IMR-90 (cell line): ENCODE data around the gene GYS1. TPM values are rescaled to one million over a fixed set of nuclear protein-coding genes. Genes with fewer than 3 reads are reported as not detected.
A peak's percentile ranks its signal among the peaks of the same experiment; 100 is the strongest.

ENCODE experiments used
- ATAC-seq: fragments of 200-7000 bp; cut with Tn5 transposase; 2 replicates; pipeline ENCODE4 v1.9.1; 2020; ENCODE audit warnings: low read depth, mild to moderate bottlenecking, moderate library complexity
- BruUV-seq: library from RNA; stranded (reverse); fragments of 400-500 nt; replicated peaks from 2 replicates; lab custom pipeline; 2021; lab: Mats Ljungman, UMichigan
- CTCF ChIA-PET: fragments of 300-600 bp; formaldehyde crosslinking; extraction: SDS; loops from one replicate; lab custom pipeline; 2021; ENCODE audit warnings: antibody characterized with exemption; lab: Yijun Ruan, JAX
- POLR2A ChIA-PET: fragments of 300-600 bp; sonication (Branson Sonifier 250); formaldehyde crosslinking; loops from one replicate; lab custom pipeline; 2022; ENCODE audit warnings: antibody characterized with exemption; ENCODE audit not compliant: unreplicated experiment; lab: Charles Lee
- DNase-seq: peaks from one replicate; pipeline ENCODE4 v3.0.0; 2013
- H2AFZ ChIP-seq: replicated peaks from 2 replicates; pipeline ENCODE3; 2013; ENCODE audit warnings: low read length, mild to moderate bottlenecking; ENCODE audit not compliant: poor library complexity
- H2AK5ac ChIP-seq: 2 replicates; pipeline ENCODE4 v1.6.1; 2013; ENCODE audit warnings: low read depth, low read length, inconsistent platforms
- H2AK9ac ChIP-seq: replicated peaks from 2 replicates; pipeline ENCODE3; 2013; ENCODE audit warnings: mild to moderate bottlenecking, low read depth, low read length, moderate library complexity; ENCODE audit not compliant: poor library complexity
- H2BK120ac ChIP-seq: 2 replicates; pipeline ENCODE4 v1.6.1; 2013; ENCODE audit warnings: low read depth, low read length, inconsistent platforms
- H2BK15ac ChIP-seq: 3 replicates; pipeline ENCODE4 v1.6.1; 2013; ENCODE audit warnings: low read depth, low read length, inconsistent platforms
- H2BK20ac ChIP-seq: 2 replicates; pipeline ENCODE4 v1.6.1; 2013; ENCODE audit warnings: low read depth, mild to moderate bottlenecking, inconsistent platforms, low read length, moderate library complexity
- H2BK5ac ChIP-seq: 2 replicates; pipeline ENCODE4 v1.6.1; 2013; ENCODE audit warnings: mild to moderate bottlenecking, low read depth, low read length, inconsistent platforms; ENCODE audit not compliant: poor library complexity, severe bottlenecking
- H3K14ac ChIP-seq: replicated peaks from 2 replicates; pipeline ENCODE4 v1.6.1; 2013; ENCODE audit warnings: low read depth, low read length, inconsistent platforms
- H3K18ac ChIP-seq: 2 replicates; pipeline ENCODE4 v1.6.1; 2013; ENCODE audit warnings: low read depth, low read length, control low read depth
- H3K23ac ChIP-seq: 2 replicates; pipeline ENCODE4 v1.6.1; 2013; ENCODE audit warnings: low read depth, low read length, inconsistent platforms
- H3K27ac ChIP-seq: 2 replicates; pipeline ENCODE4 v1.5.1; 2013; ENCODE audit warnings: mild to moderate bottlenecking, control low read depth, low read length; ENCODE audit not compliant: insufficient read depth
- H3K27me3 ChIP-seq: 2 replicates; pipeline ENCODE4 v1.6.1; 2013; ENCODE audit warnings: low read length; ENCODE audit not compliant: control insufficient read depth, insufficient read depth
- H3K36me3 ChIP-seq: 2 replicates; pipeline ENCODE4 v1.6.1; 2013; ENCODE audit warnings: low read length, mixed read lengths; ENCODE audit not compliant: control insufficient read depth, insufficient read depth
- H3K4ac ChIP-seq: 2 replicates; pipeline ENCODE4 v1.6.1; 2013; ENCODE audit warnings: low read depth, low read length, inconsistent platforms
- H3K4me1 ChIP-seq: 2 replicates; pipeline ENCODE4 v1.6.1; 2013; ENCODE audit warnings: low read length, mixed read lengths; ENCODE audit not compliant: control insufficient read depth, insufficient read depth
- H3K4me2 ChIP-seq: 2 replicates; pipeline ENCODE4 v1.6.1; 2013; ENCODE audit warnings: low read depth, mild to moderate bottlenecking, control low read depth, low read length, moderate library complexity
- H3K4me3 ChIP-seq: 2 replicates; pipeline ENCODE4 v1.5.1; 2013; ENCODE audit warnings: low read depth, mild to moderate bottlenecking, control low read depth, low read length, moderate library complexity; ENCODE audit not compliant: insufficient read depth
- H3K56ac ChIP-seq: 2 replicates; pipeline ENCODE4 v1.6.1; 2013; ENCODE audit warnings: low read length, inconsistent platforms; ENCODE audit not compliant: insufficient read depth; ENCODE audit errors: extremely low read depth
- H3K79me1 ChIP-seq, 2 experiments: 2 replicates each; pipeline ENCODE4 v1.6.1; 2013; ENCODE audit warnings: low read length in 2 of 2, inconsistent platforms in 1 of 2, low read depth in 1 of 2
- H3K9ac ChIP-seq: 2 replicates; pipeline ENCODE4 v1.6.1; 2013; ENCODE audit warnings: low read depth, low read length, control low read depth
- H3K9me1 ChIP-seq: 2 replicates; pipeline ENCODE4 v1.6.1; 2013; ENCODE audit warnings: low read length, inconsistent platforms; ENCODE audit not compliant: insufficient read depth
- H3K9me3 ChIP-seq: 2 replicates; pipeline ENCODE4 v1.6.1; 2013; ENCODE audit warnings: low read length; ENCODE audit not compliant: control insufficient read depth, insufficient read depth
- H4K20me1 ChIP-seq: 2 replicates; pipeline ENCODE4 v1.6.1; 2013; ENCODE audit warnings: low read length, inconsistent platforms; ENCODE audit not compliant: insufficient read depth
- H4K5ac ChIP-seq: 2 replicates; pipeline ENCODE4 v1.6.1; 2013; ENCODE audit warnings: mild to moderate bottlenecking, low read depth, low read length, control low read depth
- H4K8ac ChIP-seq, 2 experiments: 2 replicates each; pipeline ENCODE4 v1.6.1; 2013; ENCODE audit warnings: low read depth in 2 of 2, low read length in 2 of 2, control low read depth in 1 of 2, inconsistent platforms in 1 of 2
- H4K91ac ChIP-seq: 2 replicates; pipeline ENCODE4 v1.6.1; 2013; ENCODE audit warnings: low read depth, low read length, inconsistent platforms; ENCODE audit not compliant: insufficient read depth
- MAZ ChIP-seq: IDR thresholded peaks from 2 replicates; pipeline ENCODE4 v1.6.1; 2012; ENCODE audit warnings: low read depth, mild to moderate bottlenecking, low read length, improper control_type of control experiment, moderate library complexity, borderline replicate concordance
- MXI1 ChIP-seq: IDR thresholded peaks from 2 replicates; pipeline ENCODE4 v1.6.1; 2012; ENCODE audit warnings: low read depth, mild to moderate bottlenecking, low read length, moderate library complexity, borderline replicate concordance
- WGBS, 2 experiments: methylation state at CpG; one replicate each; pipeline versions ENCODE4 v1.1.5 to v1.1.7; 2013; ENCODE audit warnings: missing lambda C conversion rate in 2 of 2; ENCODE audit not compliant: insufficient read length in 1 of 2; ENCODE audit errors: extremely low coverage in 2 of 2; 5-methylcytosine and 5-hydroxymethylcytosine counted together
- dilution Hi-C: fragments of 300-500 bp; cut with HindIII; formaldehyde crosslinking; loops from one replicate; pipeline ENCODE4 v1.14.3; 2018; ENCODE audit warnings: low sequenced_read_pairs; ENCODE audit not compliant: unreplicated experiment
- in situ Hi-C: fragments of 300-500 bp; cut with MboI; formaldehyde crosslinking; loops from 3 replicates; pipeline ENCODE4 v1.14.3; 2019; ENCODE audit warnings: low sequenced_read_pairs, inconsistent platforms, mixed read lengths
- intact Hi-C: fragments of 100-400 bp; cut with micrococcal nuclease; formaldehyde crosslinking; loops from 2 replicates; pipeline ENCODE4 v1.10.0; 2022
- polyA plus RNA-seq, 3 experiments: library from polyadenylated mRNA; depleted of rRNA; stranded (reverse); fragments of >200 nt; gene quantifications; 2 replicates each; pipeline ENCODE4 v1.2.3, GENCODE V29; 2012; ENCODE audit warnings: low replicate concordance in 1 of 3
- total RNA-seq: library from RNA; depleted of rRNA; stranded (reverse); fragments of >200 nt; gene quantifications from 2 replicates; pipeline ENCODE4 v1.2.3, GENCODE V29; 2012

Gene GYS1
- total and polyA plus RNA-seq, 2 of the 4 experiments (the other 2 are of a cell fraction), result 38.7 to 72.2 TPM

DNA sequence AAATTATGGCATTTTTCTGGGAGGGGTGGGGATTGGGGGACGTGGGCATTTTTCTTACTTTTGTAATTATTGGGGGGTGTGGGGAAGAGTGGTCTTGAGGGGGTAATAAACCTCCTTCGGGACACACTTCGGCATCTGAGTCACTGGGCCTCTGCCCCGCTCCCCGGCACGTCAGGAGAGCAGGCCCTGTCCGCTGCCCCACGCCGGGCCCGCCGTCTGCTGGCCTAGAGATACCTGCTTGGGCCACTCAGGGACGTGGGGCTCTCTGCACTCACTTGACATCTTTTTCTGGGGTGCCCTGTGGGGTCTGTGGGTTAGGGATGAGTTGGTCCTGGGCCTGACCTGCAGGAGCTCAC is 31.5 kb downstream of the GYS1 start:
- Histone ChIP-seq H3K79me1 (peaks cover 7 to 75% of the 10 kb centered on the region in 2 experiments), H2BK120ac (no peak overlapping the region), H3K4ac (0 out of 2 replicates have a peak overlapping the region, but pooled peaks have one; percentile 99), H3K9me1 (peaks cover 10% of the 10 kb centered on the region), H3K23ac (no peak overlapping the region), H3K4me1 (peaks cover 20% of the 10 kb centered on the region), H3K9me3 (no peaks in the 10 kb centered on the region), H2AK9ac (peak overlapping the region; percentile 29), H3K27ac (peak overlapping the region; percentile 96; the same call in 1 of the 2 replicates), H2AK5ac (no peak overlapping the region; the same call in none of the 2 replicates), H2BK15ac (0 out of 3 replicates have a peak overlapping the region, but pooled peaks have one; percentile 4), H3K56ac (no peak overlapping the region), H2BK5ac (peak overlapping the region; percentile 55), H3K9ac (no peak overlapping the region), H3K14ac (no peak overlapping the region), H3K36me3 (peaks cover 24% of the 10 kb centered on the region), H3K18ac (no peak overlapping the region), H4K8ac (no peak overlapping the region), H2AFZ (no peak overlapping the region), H3K27me3 (no peaks in the 10 kb centered on the region), H3K4me2 (no peak overlapping the region), H2BK20ac (no peak overlapping the region), H4K5ac (no peak overlapping the region), H4K91ac (peak overlapping the region; percentile 58; the same call in 1 of the 2 replicates), H3K4me3 (no peak overlapping the region), H4K20me1 (peaks cover 17% of the 10 kb centered on the region)
- no peak for TF ChIP-seq MXI1
- no peak for TF ChIP-seq MAZ
- BruUV-seq, result no TSS peak
- ChIA-PET CTCF (no interaction called here), POLR2A (no interaction called here)
- intact Hi-C loops (loop anchor here (10.0 kb wide), 1 partner anchor 317 kb away; the partner anchor contains the start of gene CA11), dilution Hi-C loops (no loop called here), in situ Hi-C loops (loop anchor here (5.0 to 10.0 kb wide), 2 partner anchors 69 to 317 kb away; partner anchors contain the start of gene CA11)
- 96% methylated on average over 5 of the region's 12 CpGs; no CpG with 5 or more reads in 1 of the 2 experiments for WGBS, 2 experiments
- ATAC-seq (no peak), DNase-seq (no peak)
